IMR-90 (cell line): Measurements from ENCODE around the gene FAM118A. TPM values are rescaled to one million over a fixed set of nuclear protein-coding genes. Genes with fewer than 3 reads are reported as not detected.

Source experiments
- ATAC-seq: fragments of 200-7000 bp; cut with Tn5 transposase; 2 replicates; pipeline ENCODE4 v1.9.1; 2020; ENCODE audit warnings: low read depth, mild to moderate bottlenecking, moderate library complexity
- BruUV-seq: library from RNA; stranded (reverse); fragments of 400-500 nt; replicated peaks from 2 replicates; lab custom pipeline; 2021; lab: Mats Ljungman, UMichigan
- CTCF ChIA-PET: fragments of 300-600 bp; formaldehyde crosslinking; extraction: SDS; loops from one replicate; lab custom pipeline; 2021; ENCODE audit warnings: antibody characterized with exemption; lab: Yijun Ruan, JAX
- POLR2A ChIA-PET: fragments of 300-600 bp; sonication (Branson Sonifier 250); formaldehyde crosslinking; loops from one replicate; lab custom pipeline; 2022; ENCODE audit warnings: antibody characterized with exemption; ENCODE audit not compliant: unreplicated experiment; lab: Charles Lee
- DNase-seq: peaks from one replicate; pipeline ENCODE4 v3.0.0; 2013
- H2AFZ ChIP-seq: replicated peaks from 2 replicates; pipeline ENCODE3; 2013; ENCODE audit warnings: low read length, mild to moderate bottlenecking; ENCODE audit not compliant: poor library complexity
- H2AK5ac ChIP-seq: 2 replicates; pipeline ENCODE4 v1.6.1; 2013; ENCODE audit warnings: low read depth, low read length, inconsistent platforms
- H2AK9ac ChIP-seq: replicated peaks from 2 replicates; pipeline ENCODE3; 2013; ENCODE audit warnings: mild to moderate bottlenecking, low read depth, low read length, moderate library complexity; ENCODE audit not compliant: poor library complexity
- H2BK120ac ChIP-seq: 2 replicates; pipeline ENCODE4 v1.6.1; 2013; ENCODE audit warnings: low read depth, low read length, inconsistent platforms
- H2BK15ac ChIP-seq: 3 replicates; pipeline ENCODE4 v1.6.1; 2013; ENCODE audit warnings: low read depth, low read length, inconsistent platforms
- H2BK20ac ChIP-seq: 2 replicates; pipeline ENCODE4 v1.6.1; 2013; ENCODE audit warnings: low read depth, mild to moderate bottlenecking, inconsistent platforms, low read length, moderate library complexity
- H2BK5ac ChIP-seq: 2 replicates; pipeline ENCODE4 v1.6.1; 2013; ENCODE audit warnings: mild to moderate bottlenecking, low read depth, low read length, inconsistent platforms; ENCODE audit not compliant: poor library complexity, severe bottlenecking
- H3K14ac ChIP-seq: replicated peaks from 2 replicates; pipeline ENCODE4 v1.6.1; 2013; ENCODE audit warnings: low read depth, low read length, inconsistent platforms
- H3K18ac ChIP-seq: 2 replicates; pipeline ENCODE4 v1.6.1; 2013; ENCODE audit warnings: low read depth, low read length, control low read depth
- H3K23ac ChIP-seq: 2 replicates; pipeline ENCODE4 v1.6.1; 2013; ENCODE audit warnings: low read depth, low read length, inconsistent platforms
- H3K27ac ChIP-seq: 2 replicates; pipeline ENCODE4 v1.5.1; 2013; ENCODE audit warnings: mild to moderate bottlenecking, control low read depth, low read length; ENCODE audit not compliant: insufficient read depth
- H3K27me3 ChIP-seq: 2 replicates; pipeline ENCODE4 v1.6.1; 2013; ENCODE audit warnings: low read length; ENCODE audit not compliant: control insufficient read depth, insufficient read depth
- H3K36me3 ChIP-seq: 2 replicates; pipeline ENCODE4 v1.6.1; 2013; ENCODE audit warnings: low read length, mixed read lengths; ENCODE audit not compliant: control insufficient read depth, insufficient read depth
- H3K4ac ChIP-seq: 2 replicates; pipeline ENCODE4 v1.6.1; 2013; ENCODE audit warnings: low read depth, low read length, inconsistent platforms
- H3K4me1 ChIP-seq: 2 replicates; pipeline ENCODE4 v1.6.1; 2013; ENCODE audit warnings: low read length, mixed read lengths; ENCODE audit not compliant: control insufficient read depth, insufficient read depth
- H3K4me2 ChIP-seq: 2 replicates; pipeline ENCODE4 v1.6.1; 2013; ENCODE audit warnings: low read depth, mild to moderate bottlenecking, control low read depth, low read length, moderate library complexity
- H3K4me3 ChIP-seq: 2 replicates; pipeline ENCODE4 v1.5.1; 2013; ENCODE audit warnings: low read depth, mild to moderate bottlenecking, control low read depth, low read length, moderate library complexity; ENCODE audit not compliant: insufficient read depth
- H3K56ac ChIP-seq: 2 replicates; pipeline ENCODE4 v1.6.1; 2013; ENCODE audit warnings: low read length, inconsistent platforms; ENCODE audit not compliant: insufficient read depth; ENCODE audit errors: extremely low read depth
- H3K79me1 ChIP-seq, 2 experiments: 2 replicates each; pipeline ENCODE4 v1.6.1; 2013; ENCODE audit warnings: low read length in 2 of 2, inconsistent platforms in 1 of 2, low read depth in 1 of 2
- H3K9ac ChIP-seq: 2 replicates; pipeline ENCODE4 v1.6.1; 2013; ENCODE audit warnings: low read depth, low read length, control low read depth
- H3K9me1 ChIP-seq: 2 replicates; pipeline ENCODE4 v1.6.1; 2013; ENCODE audit warnings: low read length, inconsistent platforms; ENCODE audit not compliant: insufficient read depth
- H3K9me3 ChIP-seq: 2 replicates; pipeline ENCODE4 v1.6.1; 2013; ENCODE audit warnings: low read length; ENCODE audit not compliant: control insufficient read depth, insufficient read depth
- H4K20me1 ChIP-seq: 2 replicates; pipeline ENCODE4 v1.6.1; 2013; ENCODE audit warnings: low read length, inconsistent platforms; ENCODE audit not compliant: insufficient read depth
- H4K5ac ChIP-seq: 2 replicates; pipeline ENCODE4 v1.6.1; 2013; ENCODE audit warnings: mild to moderate bottlenecking, low read depth, low read length, control low read depth
- H4K8ac ChIP-seq, 2 experiments: 2 replicates each; pipeline ENCODE4 v1.6.1; 2013; ENCODE audit warnings: low read depth in 2 of 2, low read length in 2 of 2, control low read depth in 1 of 2, inconsistent platforms in 1 of 2
- H4K91ac ChIP-seq: 2 replicates; pipeline ENCODE4 v1.6.1; 2013; ENCODE audit warnings: low read depth, low read length, inconsistent platforms; ENCODE audit not compliant: insufficient read depth
- BHLHE40 ChIP-seq: fragments of 150-350 bp; IDR thresholded peaks from 2 replicates; pipeline ENCODE4 v1.6.1; 2016; ENCODE audit warnings: mild to moderate bottlenecking, low read depth, low read length
- CEBPB ChIP-seq: IDR thresholded peaks from 2 replicates; pipeline ENCODE4 v1.6.1; 2012; ENCODE audit warnings: low read depth, low read length, improper control_type of control experiment
- CHD1 ChIP-seq: IDR thresholded peaks from 2 replicates; pipeline ENCODE4 v1.6.1; 2012; ENCODE audit warnings: low read depth, low read length, improper control_type of control experiment
- FOS ChIP-seq: fragments of 150-350 bp; IDR thresholded peaks from 2 replicates; pipeline ENCODE4 v1.6.1; 2016; ENCODE audit warnings: low read depth, low read length
- MAFK ChIP-seq: IDR thresholded peaks from 2 replicates; pipeline ENCODE4 v1.6.1; 2012; ENCODE audit warnings: low read depth, low read length, improper control_type of control experiment
- MAZ ChIP-seq: IDR thresholded peaks from 2 replicates; pipeline ENCODE4 v1.6.1; 2012; ENCODE audit warnings: low read depth, mild to moderate bottlenecking, low read length, improper control_type of control experiment, moderate library complexity, borderline replicate concordance
- MXI1 ChIP-seq: IDR thresholded peaks from 2 replicates; pipeline ENCODE4 v1.6.1; 2012; ENCODE audit warnings: low read depth, mild to moderate bottlenecking, low read length, moderate library complexity, borderline replicate concordance
- NFE2L2 ChIP-seq: fragments of 150-350 bp; IDR thresholded peaks from 2 replicates; pipeline ENCODE4 v1.6.1; 2016; ENCODE audit warnings: low read depth, mild to moderate bottlenecking, low read length
- RAD21 ChIP-seq: IDR thresholded peaks from 2 replicates; pipeline ENCODE4 v1.6.1; 2012; ENCODE audit warnings: low read length, improper control_type of control experiment
- RFX5 ChIP-seq: IDR thresholded peaks from 2 replicates; pipeline ENCODE4 v1.8.0; 2012; ENCODE audit warnings: low read depth, mild to moderate bottlenecking, low read length, moderate library complexity
- SMC3 ChIP-seq: fragments of 150-350 bp; IDR thresholded peaks from 2 replicates; pipeline ENCODE4 v1.6.1; 2016; ENCODE audit warnings: low read depth, mild to moderate bottlenecking, antibody characterized with exemption, low read length, moderate library complexity
- WGBS, 2 experiments: methylation state at CpG; one replicate each; pipeline versions ENCODE4 v1.1.5 to v1.1.7; 2013; ENCODE audit warnings: missing lambda C conversion rate in 2 of 2; ENCODE audit not compliant: insufficient read length in 1 of 2; ENCODE audit errors: extremely low coverage in 2 of 2; 5-methylcytosine and 5-hydroxymethylcytosine counted together
- dilution Hi-C: fragments of 300-500 bp; cut with HindIII; formaldehyde crosslinking; loops from one replicate; pipeline ENCODE4 v1.14.3; 2018; ENCODE audit warnings: low sequenced_read_pairs; ENCODE audit not compliant: unreplicated experiment
- in situ Hi-C: fragments of 300-500 bp; cut with MboI; formaldehyde crosslinking; loops from 3 replicates; pipeline ENCODE4 v1.14.3; 2019; ENCODE audit warnings: low sequenced_read_pairs, inconsistent platforms, mixed read lengths
- intact Hi-C: fragments of 100-400 bp; cut with micrococcal nuclease; formaldehyde crosslinking; loops from 2 replicates; pipeline ENCODE4 v1.10.0; 2022
- polyA plus RNA-seq, 3 experiments: library from polyadenylated mRNA; depleted of rRNA; stranded (reverse); fragments of >200 nt; gene quantifications; 2 replicates each; pipeline ENCODE4 v1.2.3, GENCODE V29; 2012; ENCODE audit warnings: low replicate concordance in 1 of 3
- total RNA-seq: library from RNA; depleted of rRNA; stranded (reverse); fragments of >200 nt; gene quantifications from 2 replicates; pipeline ENCODE4 v1.2.3, GENCODE V29; 2012
- TF ChIP-seq, protein P1 (sequence below): fragments of 150-350 bp; IDR thresholded peaks from 2 replicates; pipeline ENCODE4 v1.6.1; 2016; ENCODE audit warnings: low read depth, mild to moderate bottlenecking, low read length, moderate library complexity, borderline replicate concordance
- TF ChIP-seq, protein P2 (sequence below): conservative IDR thresholded peaks from 2 replicates; pipeline ENCODE4 v1.5.1; 2012; ENCODE audit warnings: mild to moderate bottlenecking, low read depth, low read length, improper control_type of control experiment
- TF ChIP-seq, protein P3 (sequence below): fragments of 150-350 bp; IDR thresholded peaks from 2 replicates; pipeline ENCODE4 v1.6.1; 2017; ENCODE audit warnings: mild to moderate bottlenecking, antibody characterized with exemption, low read length, low read depth

The FAM118A gene
- total and polyA plus RNA-seq, 2 of the 4 experiments (the other 2 are of a cell fraction): 20.6 to 95.6 TPM

DNA sequence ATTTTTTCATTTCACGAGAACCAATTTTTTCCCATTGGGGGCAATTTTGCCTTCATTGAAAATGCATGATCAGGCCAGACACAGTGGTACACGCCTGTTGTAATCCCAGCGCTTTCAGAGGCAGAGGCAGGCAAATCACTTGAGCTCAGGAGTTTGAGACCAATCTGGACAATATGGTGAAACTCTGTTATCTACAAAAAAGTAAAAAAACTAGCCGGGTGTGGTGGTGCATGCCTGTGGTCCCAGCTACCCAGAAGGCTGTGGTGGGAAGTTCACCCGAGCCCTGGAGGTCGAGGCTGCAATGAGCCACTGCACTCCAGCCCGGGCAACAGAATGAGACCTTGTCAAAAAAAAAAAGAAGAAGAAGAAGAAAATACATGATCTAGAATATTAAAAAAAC is 44.2 kb upstream of the FAM118A start:
- H2AFZ ChIP-seq: no peak overlapping the region
- in situ Hi-C loops: loop anchor here (5.0 kb wide), 2 partner anchors 167 to 287 kb away; no protein-coding TSS in a partner anchor
- no peak overlapping the region for H2AK9ac ChIP-seq
- intact Hi-C loops: no loop called here
- no peak overlapping the region for H4K91ac ChIP-seq
- H3K36me3 ChIP-seq: no peaks in the 10 kb centered on the region
- H3K4me2 ChIP-seq: no peak overlapping the region
- no peaks in the 10 kb centered on the region for H3K9me3 ChIP-seq
- H2BK20ac ChIP-seq: no peak overlapping the region
- H3K4ac ChIP-seq: no peak overlapping the region
- no peak for TF ChIP-seq BHLHE40
- no peak for TF ChIP-seq MXI1
- TF ChIP-seq MAFK: no peak
- TF ChIP-seq, protein P1, sequence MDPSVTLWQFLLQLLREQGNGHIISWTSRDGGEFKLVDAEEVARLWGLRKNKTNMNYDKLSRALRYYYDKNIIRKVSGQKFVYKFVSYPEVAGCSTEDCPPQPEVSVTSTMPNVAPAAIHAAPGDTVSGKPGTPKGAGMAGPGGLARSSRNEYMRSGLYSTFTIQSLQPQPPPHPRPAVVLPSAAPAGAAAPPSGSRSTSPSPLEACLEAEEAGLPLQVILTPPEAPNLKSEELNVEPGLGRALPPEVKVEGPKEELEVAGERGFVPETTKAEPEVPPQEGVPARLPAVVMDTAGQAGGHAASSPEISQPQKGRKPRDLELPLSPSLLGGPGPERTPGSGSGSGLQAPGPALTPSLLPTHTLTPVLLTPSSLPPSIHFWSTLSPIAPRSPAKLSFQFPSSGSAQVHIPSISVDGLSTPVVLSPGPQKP: no peak
- no peak for TF ChIP-seq MAZ
- no peak for TF ChIP-seq SMC3
- TF ChIP-seq, protein P2, sequence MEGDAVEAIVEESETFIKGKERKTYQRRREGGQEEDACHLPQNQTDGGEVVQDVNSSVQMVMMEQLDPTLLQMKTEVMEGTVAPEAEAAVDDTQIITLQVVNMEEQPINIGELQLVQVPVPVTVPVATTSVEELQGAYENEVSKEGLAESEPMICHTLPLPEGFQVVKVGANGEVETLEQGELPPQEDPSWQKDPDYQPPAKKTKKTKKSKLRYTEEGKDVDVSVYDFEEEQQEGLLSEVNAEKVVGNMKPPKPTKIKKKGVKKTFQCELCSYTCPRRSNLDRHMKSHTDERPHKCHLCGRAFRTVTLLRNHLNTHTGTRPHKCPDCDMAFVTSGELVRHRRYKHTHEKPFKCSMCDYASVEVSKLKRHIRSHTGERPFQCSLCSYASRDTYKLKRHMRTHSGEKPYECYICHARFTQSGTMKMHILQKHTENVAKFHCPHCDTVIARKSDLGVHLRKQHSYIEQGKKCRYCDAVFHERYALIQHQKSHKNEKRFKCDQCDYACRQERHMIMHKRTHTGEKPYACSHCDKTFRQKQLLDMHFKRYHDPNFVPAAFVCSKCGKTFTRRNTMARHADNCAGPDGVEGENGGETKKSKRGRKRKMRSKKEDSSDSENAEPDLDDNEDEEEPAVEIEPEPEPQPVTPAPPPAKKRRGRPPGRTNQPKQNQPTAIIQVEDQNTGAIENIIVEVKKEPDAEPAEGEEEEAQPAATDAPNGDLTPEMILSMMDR: no peak
- TF ChIP-seq, protein P3, sequence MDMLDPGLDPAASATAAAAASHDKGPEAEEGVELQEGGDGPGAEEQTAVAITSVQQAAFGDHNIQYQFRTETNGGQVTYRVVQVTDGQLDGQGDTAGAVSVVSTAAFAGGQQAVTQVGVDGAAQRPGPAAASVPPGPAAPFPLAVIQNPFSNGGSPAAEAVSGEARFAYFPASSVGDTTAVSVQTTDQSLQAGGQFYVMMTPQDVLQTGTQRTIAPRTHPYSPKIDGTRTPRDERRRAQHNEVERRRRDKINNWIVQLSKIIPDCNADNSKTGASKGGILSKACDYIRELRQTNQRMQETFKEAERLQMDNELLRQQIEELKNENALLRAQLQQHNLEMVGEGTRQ: no peak
- no peak for TF ChIP-seq RAD21
- no peak for TF ChIP-seq RFX5
- no peak for TF ChIP-seq CHD1
- no peak for TF ChIP-seq FOS
- TF ChIP-seq CEBPB: no peak
- TF ChIP-seq NFE2L2: no peak
- H3K4me1 ChIP-seq: peaks cover 7% of the 10 kb centered on the region
- H4K5ac ChIP-seq: no peak overlapping the region
- CTCF ChIA-PET: interaction anchor here (0.7 kb wide), 1 partner anchor 157 kb away, joined by 4 read pairs; no protein-coding TSS in a partner anchor
- ATAC-seq: no peak
- H3K18ac ChIP-seq: no peak overlapping the region
- no peaks in the 10 kb centered on the region for H3K9me1 ChIP-seq
- H3K9ac ChIP-seq: no peak overlapping the region
- no peak overlapping the region for H2AK5ac ChIP-seq
- BruUV-seq: no TSS peak
- H3K27me3 ChIP-seq: peaks cover 8% of the 10 kb centered on the region
- no CpG with 5 or more reads among the region's 7 CpGs for WGBS, 2 experiments
- POLR2A ChIA-PET: no interaction called here
- H3K79me1 ChIP-seq: no peaks in the 10 kb centered on the region
- H2BK15ac ChIP-seq: no peak overlapping the region
- no peak overlapping the region for H2BK120ac ChIP-seq
- H3K4me3 ChIP-seq: no peak overlapping the region
- no peak for DNase-seq
- no peak overlapping the region for H4K8ac ChIP-seq
- no peak overlapping the region for H3K14ac ChIP-seq
- no peak overlapping the region for H2BK5ac ChIP-seq
- H3K23ac ChIP-seq: no peak overlapping the region
- dilution Hi-C loops: no loop called here
- H4K20me1 ChIP-seq: no peaks in the 10 kb centered on the region
- H3K27ac ChIP-seq: no peak overlapping the region
- H3K56ac ChIP-seq: no peak overlapping the region
